ENCODE measurements around the gene PGLYRP1.

PGLYRP1 gene

DNA sequence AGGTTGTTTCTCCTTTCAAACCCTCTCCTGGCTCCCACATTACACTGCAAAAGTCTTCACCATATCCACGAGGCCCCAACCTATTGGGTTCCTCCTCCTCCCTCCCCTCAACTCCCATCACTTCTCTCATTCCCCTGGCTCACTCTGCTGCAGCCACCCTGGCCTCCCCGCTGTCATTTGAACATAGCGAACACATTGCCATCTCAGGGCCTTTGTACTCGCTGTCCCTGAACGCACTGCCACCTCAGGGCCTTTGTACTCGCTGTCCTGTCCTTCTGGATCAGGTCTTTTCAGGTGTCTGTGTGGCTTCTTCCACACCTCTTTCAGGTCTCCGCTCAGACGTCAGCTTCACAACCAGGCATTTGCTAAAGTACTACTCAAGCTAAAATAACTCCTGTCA, 25.9 kb downstream of the PGLYRP1 start (continued):
- TF ChIP-seq CSRNP3 (CRISPR knock-in tag; IDR thresholded peaks at IDR 0.05) = no peak
- no peak for TF ChIP-seq SNAI2 (CRISPR knock-in tag; IDR thresholded peaks at IDR 0.05)
- no peak for TF ChIP-seq GLIS3 (CRISPR knock-in tag; IDR thresholded peaks at IDR 0.05)
- TF ChIP-seq BACH2 (CRISPR knock-in tag; IDR thresholded peaks at IDR 0.05; ENCODE audit: borderline replicate concordance) = no peak
- TF ChIP-seq, protein P1, sequence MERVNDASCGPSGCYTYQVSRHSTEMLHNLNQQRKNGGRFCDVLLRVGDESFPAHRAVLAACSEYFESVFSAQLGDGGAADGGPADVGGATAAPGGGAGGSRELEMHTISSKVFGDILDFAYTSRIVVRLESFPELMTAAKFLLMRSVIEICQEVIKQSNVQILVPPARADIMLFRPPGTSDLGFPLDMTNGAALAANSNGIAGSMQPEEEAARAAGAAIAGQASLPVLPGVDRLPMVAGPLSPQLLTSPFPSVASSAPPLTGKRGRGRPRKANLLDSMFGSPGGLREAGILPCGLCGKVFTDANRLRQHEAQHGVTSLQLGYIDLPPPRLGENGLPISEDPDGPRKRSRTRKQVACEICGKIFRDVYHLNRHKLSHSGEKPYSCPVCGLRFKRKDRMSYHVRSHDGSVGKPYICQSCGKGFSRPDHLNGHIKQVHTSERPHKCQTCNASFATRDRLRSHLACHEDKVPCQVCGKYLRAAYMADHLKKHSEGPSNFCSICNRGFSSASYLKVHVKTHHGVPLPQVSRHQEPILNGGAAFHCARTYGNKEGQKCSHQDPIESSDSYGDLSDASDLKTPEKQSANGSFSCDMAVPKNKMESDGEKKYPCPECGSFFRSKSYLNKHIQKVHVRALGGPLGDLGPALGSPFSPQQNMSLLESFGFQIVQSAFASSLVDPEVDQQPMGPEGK (CRISPR knock-in tag; IDR thresholded peaks at IDR 0.05; ENCODE audit: borderline replicate concordance) = no peak
- no peak for TF ChIP-seq PPARA (CRISPR knock-in tag; IDR thresholded peaks at IDR 0.05; ENCODE audit: borderline replicate concordance)
- TF ChIP-seq ZC3H10 (CRISPR knock-in tag; IDR thresholded peaks at IDR 0.05) = no peak
- TF ChIP-seq RARB (CRISPR knock-in tag; IDR thresholded peaks at IDR 0.05) = no peak

DNA sequence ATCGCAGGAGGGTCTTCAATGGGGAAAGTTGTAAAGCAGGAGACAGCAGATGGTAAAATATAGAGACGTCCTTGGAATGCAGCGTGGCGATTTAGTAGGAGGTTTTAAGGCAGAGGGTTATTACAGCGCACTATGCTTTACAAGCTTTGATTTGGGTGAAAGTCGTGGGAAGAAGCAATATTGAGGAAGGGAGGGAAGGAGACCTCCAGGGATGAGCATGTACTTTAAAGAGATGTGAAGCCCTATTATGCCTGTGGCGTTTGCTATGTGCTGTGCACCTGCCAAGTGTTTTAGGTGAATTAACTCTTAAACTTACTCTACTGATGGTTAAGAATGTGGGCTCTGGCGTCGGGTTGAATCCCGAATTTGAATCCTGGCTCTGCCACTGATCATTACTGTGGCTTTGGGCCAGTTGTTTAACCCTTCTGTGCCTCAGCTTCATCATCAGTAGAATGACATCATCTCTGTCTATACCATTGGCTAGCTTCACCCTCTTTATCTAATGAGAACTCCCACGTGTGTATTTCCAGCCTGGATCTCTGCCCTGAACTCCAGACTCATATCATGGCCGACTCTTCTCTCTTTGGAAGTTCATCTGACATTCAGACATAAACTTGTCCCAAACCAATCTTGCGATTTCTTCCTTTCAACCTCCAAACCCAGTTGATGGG, 27.0 kb downstream of the PGLYRP1 start:
- ATAC-seq = no peak
- TF ChIP-seq CSRNP3 (CRISPR knock-in tag; IDR thresholded peaks at IDR 0.05) = no peak
- no peak for TF ChIP-seq CREB5 (CRISPR knock-in tag; IDR thresholded peaks at IDR 0.05; ENCODE audit: low read depth)
- TF ChIP-seq OSR1 (CRISPR knock-in tag; IDR thresholded peaks at IDR 0.05) = no peak
- TF ChIP-seq ZNF565 (CRISPR knock-in tag; conservative IDR thresholded peaks at IDR 0.05; ENCODE audit: low read depth) = no peak
- no peak for TF ChIP-seq CSDC2 (CRISPR knock-in tag; IDR thresholded peaks at IDR 0.05)
- no peak for TF ChIP-seq PPARA (CRISPR knock-in tag; IDR thresholded peaks at IDR 0.05; ENCODE audit: borderline replicate concordance)
- no peak for TF ChIP-seq SNAI2 (CRISPR knock-in tag; IDR thresholded peaks at IDR 0.05)
- TF ChIP-seq ZFP30 (CRISPR knock-in tag; IDR thresholded peaks at IDR 0.05) = no peak
- no peak for TF ChIP-seq ISL1 (CRISPR knock-in tag; IDR thresholded peaks at IDR 0.05)
- TF ChIP-seq ZFP3 (CRISPR knock-in tag; IDR thresholded peaks at IDR 0.05) = no peak
- TF ChIP-seq GLIS3 (CRISPR knock-in tag; IDR thresholded peaks at IDR 0.05) = no peak
- TF ChIP-seq, protein P2, sequence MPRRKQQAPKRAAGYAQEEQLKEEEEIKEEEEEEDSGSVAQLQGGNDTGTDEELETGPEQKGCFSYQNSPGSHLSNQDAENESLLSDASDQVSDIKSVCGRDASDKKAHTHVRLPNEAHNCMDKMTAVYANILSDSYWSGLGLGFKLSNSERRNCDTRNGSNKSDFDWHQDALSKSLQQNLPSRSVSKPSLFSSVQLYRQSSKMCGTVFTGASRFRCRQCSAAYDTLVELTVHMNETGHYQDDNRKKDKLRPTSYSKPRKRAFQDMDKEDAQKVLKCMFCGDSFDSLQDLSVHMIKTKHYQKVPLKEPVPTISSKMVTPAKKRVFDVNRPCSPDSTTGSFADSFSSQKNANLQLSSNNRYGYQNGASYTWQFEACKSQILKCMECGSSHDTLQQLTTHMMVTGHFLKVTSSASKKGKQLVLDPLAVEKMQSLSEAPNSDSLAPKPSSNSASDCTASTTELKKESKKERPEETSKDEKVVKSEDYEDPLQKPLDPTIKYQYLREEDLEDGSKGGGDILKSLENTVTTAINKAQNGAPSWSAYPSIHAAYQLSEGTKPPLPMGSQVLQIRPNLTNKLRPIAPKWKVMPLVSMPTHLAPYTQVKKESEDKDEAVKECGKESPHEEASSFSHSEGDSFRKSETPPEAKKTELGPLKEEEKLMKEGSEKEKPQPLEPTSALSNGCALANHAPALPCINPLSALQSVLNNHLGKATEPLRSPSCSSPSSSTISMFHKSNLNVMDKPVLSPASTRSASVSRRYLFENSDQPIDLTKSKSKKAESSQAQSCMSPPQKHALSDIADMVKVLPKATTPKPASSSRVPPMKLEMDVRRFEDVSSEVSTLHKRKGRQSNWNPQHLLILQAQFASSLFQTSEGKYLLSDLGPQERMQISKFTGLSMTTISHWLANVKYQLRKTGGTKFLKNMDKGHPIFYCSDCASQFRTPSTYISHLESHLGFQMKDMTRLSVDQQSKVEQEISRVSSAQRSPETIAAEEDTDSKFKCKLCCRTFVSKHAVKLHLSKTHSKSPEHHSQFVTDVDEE (CRISPR knock-in tag; IDR thresholded peaks at IDR 0.05) = no peak
- TF ChIP-seq POU6F1 (CRISPR knock-in tag; IDR thresholded peaks at IDR 0.05; ENCODE audit: borderline replicate concordance, low read depth) = no peak
- TF ChIP-seq BACH2 (CRISPR knock-in tag; IDR thresholded peaks at IDR 0.05; ENCODE audit: borderline replicate concordance) = no peak
- no peak for TF ChIP-seq ZNF70 (CRISPR knock-in tag; IDR thresholded peaks at IDR 0.05)
- no peak for TF ChIP-seq RARB (CRISPR knock-in tag; IDR thresholded peaks at IDR 0.05)
- TF ChIP-seq ESRRG (CRISPR knock-in tag; IDR thresholded peaks at IDR 0.05) = no peak
- TF ChIP-seq ZC3H10 (CRISPR knock-in tag; IDR thresholded peaks at IDR 0.05) = no peak
- no peak for TF ChIP-seq ZNF8 (CRISPR knock-in tag; IDR thresholded peaks at IDR 0.05)
